ENCODE data around the gene LLGL2.
A peak's percentile ranks its signal among the peaks of the same experiment; 100 is the strongest.

LLGL2 gene

GRCh38 chr17:75614006-75614405 is 88.5 kb downstream of the LLGL2 start:
- ChIA-PET CTCF (interaction anchor here (0.8 to 19.8 kb wide), 5 partner anchors 10 to 135 kb away, joined by 3 to 357 read pairs (median 29); partner anchors contain the start of gene SMIM5), POLR2A (no interaction called here)
- no peak overlapping the region for H3K4me3 ChIP-seq (ENCODE audit: low read depth, low read length)
- peak; percentile 13 for TF ChIP-seq CTCF (IDR thresholded peaks at IDR 0.05; ENCODE audit: insufficient read depth, low read length, missing control alignments)
- no peak for DNase-seq (ENCODE audit: low read depth, low spot score)

- H3K4me3 ChIP-seq (ENCODE audit: low read depth, low read length), result no peak overlapping the region
- no peak for TF ChIP-seq CTCF (IDR thresholded peaks at IDR 0.05; ENCODE audit: insufficient read depth, low read length, missing control alignments)
- POLR2A ChIA-PET, result no interaction called here
- CTCF ChIA-PET, result interaction anchor here (1.2 to 19.8 kb wide), 5 partner anchors 11 to 190 kb away, joined by 3 to 357 read pairs (median 21); partner anchors contain the start of gene SMIM5
- no peak for DNase-seq (ENCODE audit: low read depth, low spot score)
Measured at GRCh38 chr17:75614556-75615270, 89.2 kb downstream of the LLGL2 start.

GRCh38 chr17:75615301-75615700 is 89.8 kb downstream of the LLGL2 start:
- no peak for DNase-seq (ENCODE audit: low read depth, low spot score)
- ChIA-PET POLR2A (no interaction called here), CTCF (interaction anchor here (1.2 to 19.8 kb wide), 5 partner anchors 11 to 190 kb away, joined by 3 to 357 read pairs (median 21); partner anchors contain the start of gene SMIM5)
- TF ChIP-seq CTCF (IDR thresholded peaks at IDR 0.05; ENCODE audit: insufficient read depth, low read length, missing control alignments), result no peak
- no peak overlapping the region for H3K4me3 ChIP-seq (ENCODE audit: low read depth, low read length)

GRCh38 chr17:75616521-75617122 is 91.1 kb downstream of the LLGL2 start:
- POLR2A ChIA-PET, result interaction anchor here (0.6 kb wide), 1 partner anchor 176 kb away, joined by 5 read pairs; no protein-coding TSS in a partner anchor
- CTCF ChIA-PET, result interaction anchor here (1.0 to 19.8 kb wide), 7 partner anchors 9 to 137 kb away, joined by 3 to 357 read pairs (median 7); partner anchors contain the start of gene SMIM5

GRCh38 chr17:75617218-75617617 is 91.7 kb downstream of the LLGL2 start:
- POLR2A ChIA-PET, result interaction anchor here (0.6 kb wide), 1 partner anchor 177 kb away, joined by 5 read pairs; no protein-coding TSS in a partner anchor
- CTCF ChIA-PET, result interaction anchor here (1.0 to 19.8 kb wide), 7 partner anchors 9 to 136 kb away, joined by 3 to 357 read pairs (median 7); partner anchors contain the start of gene SMIM5
- no peak overlapping the region for H3K4me3 ChIP-seq (ENCODE audit: low read depth, low read length)
- TF ChIP-seq CTCF (IDR thresholded peaks at IDR 0.05; ENCODE audit: insufficient read depth, low read length, missing control alignments), result no peak
- DNase-seq (ENCODE audit: low read depth, low spot score), result no peak

More at GRCh38 chr17:75616521-75617122, 91.1 kb downstream of the LLGL2 start:
- no peak for TF ChIP-seq CTCF (IDR thresholded peaks at IDR 0.05; ENCODE audit: insufficient read depth, low read length, missing control alignments)
- no peak for DNase-seq (ENCODE audit: low read depth, low spot score)
- no peak overlapping the region for H3K4me3 ChIP-seq (ENCODE audit: low read depth, low read length)

GRCh38 chr17:75617675-75618074 is 92.2 kb downstream of the LLGL2 start:
- H3K4me3 ChIP-seq (ENCODE audit: low read depth, low read length), result no peak overlapping the region
- ChIA-PET POLR2A (no interaction called here), CTCF (interaction anchor here (1.0 to 19.8 kb wide), 5 partner anchors 8 to 136 kb away, joined by 3 to 357 read pairs (median 21); partner anchors contain the start of gene SMIM5)
- no peak for TF ChIP-seq CTCF (IDR thresholded peaks at IDR 0.05; ENCODE audit: insufficient read depth, low read length, missing control alignments)
- no peak for DNase-seq (ENCODE audit: low read depth, low spot score)
